Measurements from ENCODE around the gene POT1.

Gene POT1

DNA sequence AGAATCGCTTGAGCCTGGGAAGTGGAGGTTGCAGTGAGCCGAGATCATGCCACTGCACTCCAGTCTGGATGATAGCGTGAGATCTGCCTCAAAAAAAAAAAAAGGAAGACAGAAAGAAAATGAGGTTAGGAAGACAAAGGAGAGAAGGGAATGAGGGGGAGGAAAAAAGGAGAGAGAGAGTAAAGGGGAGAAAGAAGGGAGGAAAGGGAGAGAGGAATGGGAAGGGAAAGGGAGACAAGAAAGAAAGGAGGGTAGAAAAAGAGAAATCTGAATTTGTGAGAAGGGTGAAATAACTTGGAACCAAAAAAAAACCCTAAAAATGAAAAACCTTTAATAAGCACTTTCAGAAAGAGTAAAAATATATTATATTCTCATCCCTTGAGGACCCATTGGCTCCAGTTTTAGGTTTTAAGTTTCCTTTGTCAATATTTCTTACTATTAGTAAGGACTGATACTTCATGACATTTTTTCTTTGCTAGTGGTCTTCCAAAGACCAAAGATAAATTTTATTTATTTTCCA lies 54.9 kb downstream of the POT1 start:
- no peak overlapping the region for H3K4me3 ChIP-seq (ENCODE audit: control insufficient read depth, low read depth, low read length)
- TF ChIP-seq CTCF (IDR thresholded peaks at IDR 0.05; ENCODE audit: control insufficient read depth, insufficient read depth, low read depth, low read length, missing control alignments): no peak
- no peak for DNase-seq (ENCODE audit: low read depth)

DNA sequence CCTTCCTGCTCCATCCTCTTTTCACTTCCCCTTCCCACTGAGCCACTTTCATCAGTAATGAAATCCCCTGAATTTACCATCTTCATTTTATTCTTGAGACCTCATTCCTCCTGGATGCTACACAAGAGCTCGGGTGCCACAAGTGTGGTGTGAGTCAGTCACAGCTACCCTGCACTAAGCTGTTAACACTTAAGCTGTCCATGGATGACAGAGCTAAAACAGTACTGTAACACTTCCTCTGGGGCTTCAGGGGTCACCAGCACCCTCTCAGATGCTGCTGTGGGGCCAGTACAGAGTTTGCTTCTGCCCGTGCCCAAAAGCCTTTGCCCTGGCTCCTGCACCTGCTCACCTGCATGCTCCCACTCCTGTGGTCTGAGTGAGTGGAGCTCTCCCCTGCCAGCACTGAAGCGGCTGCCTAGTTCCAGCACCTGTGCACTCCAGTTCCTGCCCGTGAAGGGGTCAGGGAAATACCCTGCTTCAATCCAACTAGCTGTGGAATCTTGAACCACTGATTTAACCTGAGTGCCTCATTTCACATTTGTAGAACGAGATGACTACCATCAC lies 71.9 kb downstream of the POT1 start:
- no peak for DNase-seq (ENCODE audit: low read depth)
- TF ChIP-seq CTCF (IDR thresholded peaks at IDR 0.05; ENCODE audit: control insufficient read depth, insufficient read depth, low read depth, low read length, missing control alignments): no peak
- H3K4me3 ChIP-seq (ENCODE audit: control insufficient read depth, low read depth, low read length): no peak overlapping the region

GRCh38 chr7:124856299-124856888 lies 73.2 kb downstream of the POT1 start:
- no peak overlapping the region for H3K4me3 ChIP-seq (ENCODE audit: control insufficient read depth, low read depth, low read length)
- peak; percentile 8 for DNase-seq (ENCODE audit: low read depth)
- TF ChIP-seq CTCF (IDR thresholded peaks at IDR 0.05; ENCODE audit: control insufficient read depth, insufficient read depth, low read depth, low read length, missing control alignments): peak; percentile 52

DNA sequence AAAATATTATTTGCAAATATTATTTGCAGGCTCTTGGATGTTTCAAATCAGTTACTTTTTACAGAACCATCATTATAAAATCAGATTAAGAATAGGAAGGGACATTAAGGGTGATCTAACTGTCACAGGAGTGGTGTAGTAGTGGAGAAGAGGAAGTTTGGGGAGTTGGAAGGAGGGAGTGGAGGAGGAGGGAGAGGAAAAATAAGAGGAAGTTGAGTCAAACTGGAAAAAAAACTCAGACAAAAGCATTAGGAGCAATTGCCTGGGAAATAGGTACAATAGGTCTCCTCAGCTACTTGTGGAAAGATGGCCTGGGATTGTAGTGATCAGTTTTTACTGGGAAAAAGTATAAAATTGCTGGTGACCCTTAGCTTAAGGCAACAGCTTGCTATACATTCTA lies 86.3 kb downstream of the POT1 start:
- DNase-seq (ENCODE audit: low read depth): no peak
- no peak for TF ChIP-seq CTCF (IDR thresholded peaks at IDR 0.05; ENCODE audit: control insufficient read depth, insufficient read depth, low read depth, low read length, missing control alignments)
- no peak overlapping the region for H3K4me3 ChIP-seq (ENCODE audit: control insufficient read depth, low read depth, low read length)

DNA sequence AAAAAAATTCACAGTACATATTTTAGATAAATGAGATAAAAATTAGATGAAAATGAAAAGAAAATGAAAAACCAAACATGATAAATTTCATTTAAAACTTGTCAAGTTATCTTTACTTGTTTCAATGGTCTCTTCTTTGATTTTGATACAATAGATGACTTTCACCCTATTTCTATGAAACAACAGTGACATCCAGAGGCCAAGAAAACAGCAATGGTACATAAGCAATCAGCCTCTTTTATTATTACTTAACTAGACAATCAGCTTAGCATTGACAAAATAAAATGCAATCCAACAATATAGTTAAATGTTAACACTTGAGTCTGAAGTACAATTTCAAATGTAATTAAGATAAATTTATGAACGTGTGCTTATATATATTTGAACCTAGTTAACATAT lies 89.2 kb downstream of the POT1 start:
- no peak for DNase-seq (ENCODE audit: low read depth)
- TF ChIP-seq CTCF (IDR thresholded peaks at IDR 0.05; ENCODE audit: control insufficient read depth, insufficient read depth, low read depth, low read length, missing control alignments): no peak
- no peak overlapping the region for H3K4me3 ChIP-seq (ENCODE audit: control insufficient read depth, low read depth, low read length)

GRCh38 chr7:124839687-124840086 lies 89.9 kb downstream of the POT1 start:
- no peak for DNase-seq (ENCODE audit: low read depth)
- no peak for TF ChIP-seq CTCF (IDR thresholded peaks at IDR 0.05; ENCODE audit: control insufficient read depth, insufficient read depth, low read depth, low read length, missing control alignments)
- no peak overlapping the region for H3K4me3 ChIP-seq (ENCODE audit: control insufficient read depth, low read depth, low read length)
